Ramos (cell line): ENCODE data around the gene HTT.

Experiments
- in situ Hi-C: fragments of 300-500 bp; cut with MboI; formaldehyde crosslinking; loops from one replicate; pipeline ENCODE4 v1.14.3; 2022; ENCODE audit warnings: low sequenced_read_pairs; ENCODE audit not compliant: unreplicated experiment

HTT gene

GRCh38 chr4:3075652-3075981 lies 1.1 kb downstream of the HTT start:
- in situ Hi-C loops = loop anchor here (25.0 kb wide), 1 partner anchor 1363 kb away; the partner anchor contains the start of genes SLBP, TACC3 and TMEM129

- in situ Hi-C loops = loop anchor here (25.0 kb wide), 1 partner anchor 1365 kb away; the partner anchor contains the start of genes SLBP, TACC3 and TMEM129
Observed at GRCh38 chr4:3077796-3078195, 3.3 kb downstream of the HTT start.

DNA sequence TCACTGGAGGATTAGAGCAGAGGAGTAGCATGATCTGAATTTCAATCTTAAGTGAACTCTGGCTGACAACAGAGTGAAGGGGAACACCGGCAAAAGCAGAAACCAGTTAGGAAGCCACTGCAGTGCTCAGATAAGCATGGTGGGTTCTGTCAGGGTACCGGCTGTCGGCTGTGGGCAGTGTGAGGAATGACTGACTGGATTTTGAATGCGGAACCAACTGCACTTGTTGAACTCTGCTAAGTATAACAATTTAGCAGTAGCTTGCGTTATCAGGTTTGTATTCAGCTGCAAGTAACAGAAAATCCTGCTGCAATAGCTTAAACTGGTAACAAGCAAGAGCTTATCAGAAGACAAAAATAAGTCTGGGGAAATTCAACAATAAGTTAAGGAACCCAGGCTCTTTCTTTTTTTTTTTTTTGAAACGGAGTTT lies 5.2 kb downstream of the HTT start:
- in situ Hi-C loops = loop anchor here (25.0 kb wide), 1 partner anchor 1367 kb away; the partner anchor contains the start of genes SLBP, TACC3 and TMEM129

DNA sequence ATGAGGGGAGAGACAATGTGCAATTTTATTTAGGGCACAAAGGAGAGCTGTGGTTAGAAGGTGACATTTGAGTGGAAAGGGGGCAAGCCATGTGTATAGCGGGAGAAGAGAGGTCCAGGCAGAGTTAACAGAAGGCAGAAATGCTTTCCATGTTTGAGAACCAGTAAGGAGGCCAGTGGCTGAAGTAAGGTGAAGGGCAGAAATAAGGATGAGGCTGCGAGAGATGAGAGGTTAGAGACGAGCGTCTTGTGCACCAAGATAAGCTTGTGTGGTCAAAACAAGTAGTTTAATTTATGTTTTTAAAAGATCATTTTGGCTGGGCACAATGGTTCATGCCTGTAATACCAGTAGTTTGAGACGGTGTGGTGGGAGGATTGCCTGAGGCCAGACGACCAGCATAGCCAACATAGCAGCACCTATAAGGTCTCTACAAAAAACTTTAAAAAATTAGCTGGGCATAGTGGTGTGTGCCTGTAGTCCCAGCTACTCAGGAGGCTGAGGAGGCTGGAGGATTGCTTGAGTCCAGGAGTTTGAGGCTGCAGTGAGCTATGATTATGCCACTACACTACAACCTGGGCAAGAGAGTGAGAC lies 8.5 kb downstream of the HTT start:
- in situ Hi-C loops = loop anchor here (25.0 kb wide), 1 partner anchor 1371 kb away; the partner anchor contains the start of genes SLBP, TACC3 and TMEM129

- in situ Hi-C loops = loop anchor here (25.0 kb wide), 1 partner anchor 1371 kb away; the partner anchor contains the start of genes SLBP, TACC3 and TMEM129
Observed at GRCh38 chr4:3083732-3084131, 9.3 kb downstream of the HTT start.

DNA sequence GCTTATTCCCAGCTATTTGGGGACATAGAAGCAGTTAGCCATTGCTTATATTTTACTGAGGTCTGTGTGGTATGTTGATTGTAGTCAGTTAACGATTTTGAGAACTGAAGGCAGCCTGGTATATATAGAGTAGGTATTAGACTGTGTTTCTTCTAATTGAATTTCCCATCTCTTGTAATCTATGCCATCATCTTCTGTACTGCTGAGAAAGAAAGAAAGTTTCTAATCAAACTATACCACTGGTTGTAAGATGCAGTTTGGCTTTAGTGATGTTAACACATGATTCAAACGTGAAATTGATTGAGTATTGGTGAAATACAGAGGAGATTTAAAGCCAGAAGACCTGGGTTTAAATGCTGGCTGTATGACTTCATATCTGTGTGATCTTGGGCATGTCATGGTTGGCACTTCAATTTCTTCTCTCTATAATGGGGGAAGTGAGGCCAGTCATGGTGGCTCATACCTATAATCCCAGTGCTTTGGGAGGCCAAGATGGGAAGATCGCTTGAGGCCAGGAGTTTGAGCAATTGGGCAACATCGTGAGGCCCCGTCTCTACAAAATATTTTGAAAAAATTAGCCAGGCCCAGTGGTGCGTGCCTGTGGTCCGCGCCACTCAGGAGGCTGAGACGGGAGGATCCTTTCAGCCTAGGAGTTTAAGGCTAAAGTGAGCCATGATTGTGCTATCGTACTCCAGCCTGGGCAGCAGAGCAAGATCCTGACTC lies 11.6 kb downstream of the HTT start:
- in situ Hi-C loops = loop anchor here (25.0 kb wide), 1 partner anchor 1374 kb away; the partner anchor contains the start of genes SLBP, TACC3 and TMEM129

GRCh38 chr4:3087115-3087797 lies 12.8 kb downstream of the HTT start:
- in situ Hi-C loops = loop anchor here (25.0 kb wide), 1 partner anchor 1375 kb away; the partner anchor contains the start of genes SLBP, TACC3 and TMEM129

GRCh38 chr4:3091464-3091863 lies 17.0 kb downstream of the HTT start:
- in situ Hi-C loops = loop anchor here (25.0 kb wide), 1 partner anchor 1379 kb away; the partner anchor contains the start of genes SLBP, TACC3 and TMEM129

DNA sequence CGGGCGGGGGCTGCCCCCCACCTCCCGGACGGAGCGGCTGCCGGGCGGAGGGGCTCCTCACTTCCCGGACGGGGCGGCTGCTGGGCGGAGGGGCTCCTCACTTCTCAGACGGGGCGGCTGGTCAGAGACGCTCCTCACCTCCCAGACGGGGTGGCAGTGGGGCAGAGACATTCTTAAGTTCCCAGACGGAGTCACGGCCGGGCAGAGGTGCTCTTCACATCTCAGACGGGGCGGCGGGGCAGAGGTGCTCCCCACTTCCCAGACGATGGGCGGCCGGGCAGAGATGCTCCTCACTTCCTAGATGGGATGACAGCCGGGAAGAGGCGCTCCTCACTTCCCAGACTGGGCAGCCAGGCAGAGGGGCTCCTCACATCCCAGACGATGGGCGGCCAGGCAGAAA lies 20.2 kb downstream of the HTT start:
- in situ Hi-C loops = loop anchor here (25.0 kb wide), 1 partner anchor 1382 kb away; the partner anchor contains the start of genes SLBP, TACC3 and TMEM129

DNA sequence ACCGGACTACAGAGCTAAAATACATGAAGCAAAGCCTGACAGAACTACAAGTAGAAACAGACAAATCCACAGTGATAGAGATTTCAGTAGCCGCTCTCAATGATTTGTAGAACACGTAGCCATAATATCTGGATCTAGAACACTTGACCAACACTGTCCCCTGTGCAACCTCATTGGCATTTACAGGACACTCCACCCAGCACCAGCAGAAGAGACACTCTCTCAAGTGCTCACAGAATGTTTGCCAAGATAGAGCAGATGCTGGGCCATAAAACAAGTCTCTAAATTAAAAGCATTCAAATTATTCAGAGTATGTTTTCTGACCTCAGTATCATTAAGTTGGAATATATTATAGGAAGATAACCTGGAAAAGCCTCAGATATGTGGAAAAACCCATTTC lies 21.7 kb downstream of the HTT start:
- in situ Hi-C loops = loop anchor here (25.0 kb wide), 1 partner anchor 1384 kb away; the partner anchor contains the start of genes SLBP, TACC3 and TMEM129

- in situ Hi-C loops = loop anchor here (25.0 kb wide), 1 partner anchor 1386 kb away; the partner anchor contains the start of genes SLBP, TACC3 and TMEM129
Observed at GRCh38 chr4:3098346-3098745, 23.9 kb downstream of the HTT start.

GRCh38 chr4:3106339-3107186 lies 32.1 kb downstream of the HTT start:
- in situ Hi-C loops = no loop called here

DNA sequence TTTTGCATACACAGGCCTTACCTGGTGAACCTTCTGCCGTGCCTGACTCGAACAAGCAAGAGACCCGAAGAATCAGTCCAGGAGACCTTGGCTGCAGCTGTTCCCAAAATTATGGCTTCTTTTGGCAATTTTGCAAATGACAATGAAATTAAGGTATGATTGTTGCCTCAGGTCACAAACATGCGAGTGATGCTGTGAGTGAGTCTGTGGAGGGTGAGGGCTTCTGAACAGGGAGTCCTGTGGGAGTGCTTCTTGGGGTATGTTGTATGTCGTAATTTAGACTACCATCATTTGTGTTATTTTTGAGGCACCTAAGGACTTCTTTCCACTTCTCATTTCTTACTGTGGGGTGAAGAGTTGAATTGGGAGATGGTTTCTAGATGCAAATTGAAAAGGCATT lies 32.8 kb downstream of the HTT start:
- in situ Hi-C loops = no loop called here

DNA sequence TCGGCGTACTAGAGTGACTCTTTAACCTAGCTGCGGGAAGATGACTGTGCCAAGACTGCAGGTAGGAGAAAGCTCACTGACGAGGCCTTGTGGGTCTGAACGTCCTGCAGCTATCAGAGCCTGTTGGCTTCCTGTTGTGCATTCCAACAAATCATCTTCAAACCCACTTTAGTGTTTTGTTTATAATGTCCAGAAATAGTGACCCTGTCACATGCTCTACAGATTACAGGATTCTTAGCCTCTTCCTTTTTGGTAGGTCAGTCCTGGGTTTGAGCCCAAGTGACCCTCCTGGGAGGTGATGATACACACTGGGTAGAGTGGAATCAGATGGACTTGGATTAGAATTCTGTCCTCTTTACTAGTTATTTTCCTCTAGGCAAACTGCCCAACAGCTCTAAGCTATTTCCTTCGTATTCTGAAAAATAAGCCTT lies 33.2 kb downstream of the HTT start:
- in situ Hi-C loops = no loop called here

DNA sequence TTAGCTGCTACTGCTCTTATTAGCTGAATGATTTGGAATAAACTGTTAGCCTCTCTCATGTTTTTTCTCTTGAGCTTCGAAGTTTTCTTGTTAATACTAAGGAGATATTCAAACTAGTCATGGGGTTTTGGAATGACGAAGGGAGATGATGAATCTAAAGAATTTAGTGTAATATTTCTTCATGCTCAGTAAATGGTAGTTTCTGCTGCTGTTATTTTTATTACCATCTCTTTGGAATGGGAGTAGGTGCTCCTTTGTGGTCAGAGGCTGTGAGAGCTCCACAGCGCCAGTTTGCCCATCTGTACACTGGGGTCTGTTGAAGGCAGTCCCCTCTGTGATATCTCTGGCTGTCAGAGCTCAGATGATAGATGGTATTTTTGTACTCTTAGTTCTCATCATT lies 33.7 kb downstream of the HTT start:
- in situ Hi-C loops = no loop called here

DNA sequence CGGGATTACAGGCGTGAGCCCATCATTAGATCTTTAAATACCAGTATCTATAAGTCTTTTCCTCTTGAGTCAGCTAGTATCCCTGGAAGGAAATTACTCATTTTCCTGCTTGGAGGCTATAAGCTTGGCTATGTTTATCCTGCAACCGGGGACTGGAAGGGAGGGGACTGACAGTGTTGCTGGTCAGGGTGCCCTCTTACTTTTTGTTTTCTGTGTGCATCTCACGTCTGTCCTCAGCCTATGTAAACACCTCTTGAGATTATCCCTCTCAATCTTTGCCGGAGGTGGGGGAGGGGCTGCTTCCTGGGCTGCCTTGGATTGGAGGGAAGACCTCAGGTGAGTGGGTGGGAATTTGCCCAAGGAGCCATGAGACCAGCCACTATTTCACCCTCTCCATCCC lies 37.0 kb downstream of the HTT start:
- in situ Hi-C loops = no loop called here

DNA sequence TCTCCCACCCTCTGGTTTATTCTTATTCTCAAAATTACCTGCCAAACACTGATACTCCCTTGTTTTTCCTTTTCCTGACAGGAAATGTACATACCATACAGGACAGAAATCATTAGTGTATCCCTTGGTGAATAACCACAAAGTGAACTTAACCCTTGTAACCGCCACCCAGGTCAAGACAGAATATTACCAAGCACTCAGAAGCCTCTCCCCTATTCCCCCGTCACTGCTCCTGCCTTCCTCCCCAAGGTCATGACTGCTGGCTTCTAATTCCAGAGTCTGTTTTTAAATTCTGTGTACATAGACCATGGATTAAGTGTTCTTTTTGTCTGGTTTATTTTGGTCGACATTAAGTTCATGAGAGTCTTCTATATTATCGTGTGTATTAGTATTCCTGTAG lies 37.7 kb downstream of the HTT start:
- in situ Hi-C loops = no loop called here

GRCh38 chr4:3112609-3113469 lies 38.4 kb downstream of the HTT start:
- in situ Hi-C loops = no loop called here

DNA sequence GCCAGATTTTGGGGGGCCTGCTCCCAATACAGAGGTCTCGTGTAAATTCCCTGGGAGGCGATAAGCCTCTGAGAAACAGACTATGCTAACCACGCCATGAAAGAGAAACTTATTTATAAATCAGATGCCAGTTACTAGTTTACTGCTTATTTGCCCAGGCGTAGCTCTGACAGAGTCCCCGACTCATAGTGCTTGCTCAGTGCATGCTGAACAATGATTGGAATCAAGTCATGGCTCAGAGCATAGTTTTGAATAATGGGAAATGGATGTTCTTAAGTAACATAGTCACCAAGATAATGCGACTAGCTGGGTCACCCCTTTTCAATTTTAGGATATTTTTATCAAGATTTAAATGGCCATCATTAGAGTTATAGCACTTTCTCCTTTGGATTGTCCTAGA lies 39.9 kb downstream of the HTT start:
- in situ Hi-C loops = no loop called here
